H9 (cell line): ENCODE measurements around the gene IL1RL1. TPM values are rescaled to one million over a fixed set of nuclear protein-coding genes. Genes with fewer than 3 reads are reported as not detected.

Experiments used
- DNase-seq: peaks from one replicate; pipeline ENCODE4 v3.0.0-alpha.2; 2017
- H2AFZ ChIP-seq: one replicate; pipeline ENCODE4 v1.6.1; 2013; ENCODE audit warnings: mild to moderate bottlenecking, low read length, control low read depth, moderate library complexity
- H2AK5ac ChIP-seq: 2 replicates; pipeline ENCODE4 v1.6.1; 2013; ENCODE audit warnings: low read length, control low read depth, mixed read lengths; ENCODE audit not compliant: insufficient read length
- H2BK120ac ChIP-seq: one replicate; pipeline ENCODE4 v1.6.1; 2013; ENCODE audit warnings: low read depth, mild to moderate bottlenecking, low read length, control low read depth, inconsistent platforms; ENCODE audit not compliant: poor library complexity, severe bottlenecking
- H2BK12ac ChIP-seq: 2 replicates; pipeline ENCODE4 v1.6.1; 2013; ENCODE audit warnings: low read length, control low read depth, mixed read lengths, low read depth; ENCODE audit not compliant: insufficient read length
- H2BK15ac ChIP-seq: 2 replicates; pipeline ENCODE4 v1.6.1; 2013; ENCODE audit warnings: low read depth, low read length, control low read depth
- H2BK20ac ChIP-seq: one replicate; pipeline ENCODE4 v1.6.1; 2013; ENCODE audit warnings: low read depth, mild to moderate bottlenecking, low read length, control low read depth, inconsistent platforms; ENCODE audit not compliant: poor library complexity, severe bottlenecking
- H2BK5ac ChIP-seq: 2 replicates; pipeline ENCODE4 v1.6.1; 2013; ENCODE audit warnings: low read length, control low read depth, mixed read lengths; ENCODE audit not compliant: insufficient read length
- H3K14ac ChIP-seq: 2 replicates; pipeline ENCODE4 v1.6.1; 2013; ENCODE audit warnings: low read length, control low read depth; ENCODE audit not compliant: insufficient read depth
- H3K18ac ChIP-seq: 2 replicates; pipeline ENCODE4 v1.6.1; 2013; ENCODE audit warnings: low read depth, mild to moderate bottlenecking, mixed read lengths, low read length, control low read depth; ENCODE audit not compliant: insufficient read length
- H3K23ac ChIP-seq: 2 replicates; pipeline ENCODE4 v1.6.1; 2013; ENCODE audit warnings: low read length, control low read depth, mixed read lengths, low read depth; ENCODE audit not compliant: insufficient read length
- H3K23me2 ChIP-seq: 2 replicates; pipeline ENCODE4 v1.6.1; 2013; ENCODE audit warnings: low read depth, mild to moderate bottlenecking, mixed read lengths, low read length, control low read depth; ENCODE audit not compliant: insufficient read length, poor library complexity, severe bottlenecking
- H3K27ac ChIP-seq: 2 replicates; pipeline ENCODE4 v1.5.1; 2013; ENCODE audit warnings: low read length, control low read depth, mixed read lengths, low read depth; ENCODE audit not compliant: insufficient read length
- H3K27me3 ChIP-seq: 2 replicates; pipeline ENCODE4 v1.6.1; 2013; ENCODE audit warnings: low read length, control low read depth, inconsistent platforms; ENCODE audit not compliant: insufficient read depth
- H3K4ac ChIP-seq: 2 replicates; pipeline ENCODE4 v1.6.1; 2013; ENCODE audit warnings: low read depth, mild to moderate bottlenecking, control low read depth, inconsistent platforms, low read length, moderate library complexity
- H3K4me1 ChIP-seq: 2 replicates; pipeline ENCODE4 v1.6.1; 2013; ENCODE audit warnings: low read length, control low read depth, inconsistent platforms; ENCODE audit not compliant: insufficient read depth
- H3K4me2 ChIP-seq: 2 replicates; pipeline ENCODE4 v1.6.1; 2013; ENCODE audit warnings: low read length, control low read depth, mixed read lengths; ENCODE audit not compliant: insufficient read length, insufficient read depth
- H3K56ac ChIP-seq: 2 replicates; pipeline ENCODE4 v1.6.1; 2013; ENCODE audit warnings: low read depth, mild to moderate bottlenecking, mixed read lengths, low read length, control low read depth; ENCODE audit not compliant: insufficient read length
- H3K79me1 ChIP-seq: 2 replicates; pipeline ENCODE4 v1.6.1; 2013; ENCODE audit warnings: low read depth, mild to moderate bottlenecking, moderate library complexity, low read length, control low read depth, inconsistent platforms; ENCODE audit not compliant: insufficient read depth, poor library complexity, severe bottlenecking
- H3K79me2 ChIP-seq: 2 replicates; pipeline ENCODE4 v1.6.1; 2013; ENCODE audit warnings: low read length, control low read depth, inconsistent platforms; ENCODE audit not compliant: insufficient read depth
- H3K9ac ChIP-seq: 2 replicates; pipeline ENCODE4 v1.6.1; 2013; ENCODE audit warnings: low read length, control low read depth, mixed read lengths; ENCODE audit not compliant: insufficient read length; ENCODE audit errors: extremely low read depth
- H3K9me3 ChIP-seq: one replicate; pipeline ENCODE4 v1.6.1; 2013; ENCODE audit warnings: low read depth, low read length, inconsistent platforms; ENCODE audit not compliant: control insufficient read depth
- H3T11ph ChIP-seq: one replicate; pipeline ENCODE4 v1.6.1; 2013; ENCODE audit warnings: mild to moderate bottlenecking, low read length, control low read depth, inconsistent platforms
- H4K20me1 ChIP-seq: one replicate; pipeline ENCODE4 v1.6.1; 2013; ENCODE audit not compliant: control insufficient read depth, insufficient read length, insufficient read depth
- H4K5ac ChIP-seq: 2 replicates; pipeline ENCODE4 v1.6.1; 2013; ENCODE audit warnings: low read depth, mild to moderate bottlenecking, mixed read lengths, low read length, control low read depth; ENCODE audit not compliant: insufficient read length
- H4K8ac ChIP-seq: replicated peaks from 2 replicates; pipeline ENCODE4 v1.6.1; 2013; ENCODE audit warnings: low read length, control low read depth, mixed read lengths, low read depth; ENCODE audit not compliant: insufficient read length
- H4K91ac ChIP-seq: 2 replicates; pipeline ENCODE4 v1.6.1; 2013; ENCODE audit warnings: low read depth, mild to moderate bottlenecking, moderate library complexity, mixed read lengths, low read length, control low read depth; ENCODE audit not compliant: insufficient read length
- H3K27ac Mint-ChIP-seq, 3 experiments: 2 replicates in 2 of 3; 3 replicates in 1 of 3; pipeline ENCODE4 v1.8.0; 2020 to 2021; ENCODE audit warnings: mixed read lengths in 3 of 3, mild to moderate bottlenecking in 1 of 3, moderate library complexity in 1 of 3
- H3K27me3 Mint-ChIP-seq: 2 replicates; pipeline ENCODE4 v1.8.0; 2021; ENCODE audit warnings: low read depth, mild to moderate bottlenecking, moderate library complexity, mixed read lengths
- H3K36me3 Mint-ChIP-seq, 3 experiments: 2 replicates in 2 of 3; 3 replicates in 1 of 3; pipeline ENCODE4 v1.8.0; 2020 to 2021; ENCODE audit warnings: low read depth in 3 of 3, mixed read lengths in 3 of 3; ENCODE audit not compliant: insufficient read depth in 1 of 3
- H3K4me1 Mint-ChIP-seq, 2 experiments: 2 replicates each; pipeline ENCODE4 v1.8.0; 2020; ENCODE audit warnings: mixed read lengths in 2 of 2
- H3K4me3 Mint-ChIP-seq, 2 experiments: 2 replicates in 1 of 2; 3 replicates in 1 of 2; pipeline ENCODE4 v1.8.0; 2020 to 2021; ENCODE audit warnings: mild to moderate bottlenecking in 2 of 2, mixed read lengths in 2 of 2, moderate library complexity in 1 of 2
- H3K9me3 Mint-ChIP-seq, 2 experiments: 2 replicates in 1 of 2; 3 replicates in 1 of 2; pipeline ENCODE4 v1.8.0; 2020; ENCODE audit warnings: mild to moderate bottlenecking in 2 of 2, mixed read lengths in 2 of 2, moderate library complexity in 1 of 2
- WGBS: extraction: QIAGEN DNeasy Blood & Tissue Kit; methylation state at CpG from one replicate; pipeline ENCODE4 v1.1.7; 2013; ENCODE audit warnings: missing lambda C conversion rate, low lambda C conversion rate, mixed read lengths; ENCODE audit not compliant: insufficient read length; ENCODE audit errors: extremely low coverage; 5-methylcytosine and 5-hydroxymethylcytosine counted together
- total RNA-seq: library from RNA; stranded (reverse); gene quantifications from 2 replicates; pipeline ENCODE4 v1.2.1, GENCODE V29; 2021
- TF ChIP-seq, protein P1 (sequence below): fragments of 200-600 bp; sonication (generic); conservative IDR thresholded peaks from 3 replicates; pipeline ENCODE4 v1.8.0; 2021; ENCODE audit warnings: antibody characterized with exemption, mild to moderate bottlenecking

Gene IL1RL1
- total RNA-seq, 1 experiment from 2014 or later: not detected

GRCh38 chr2:102356381-102356712 lies 45.0 kb downstream of the IL1RL1 start:
- H3K36me3 Mint-ChIP-seq: no peaks in the 10 kb centered on the region
- Histone ChIP-seq H3K23me2 (no peaks in the 10 kb centered on the region), H3K9me3 (no peaks in the 10 kb centered on the region), H4K20me1 (no peaks in the 10 kb centered on the region), H3K14ac (no peak overlapping the region), H2BK15ac (no peak overlapping the region), H2BK20ac (no peak overlapping the region), H3K9ac (no peak overlapping the region), H3K4ac (no peak overlapping the region), H2AFZ (no peak overlapping the region), H4K91ac (no peak overlapping the region), H3K4me2 (peak overlapping the region; percentile 13), H2AK5ac (no peak overlapping the region), H3T11ph (no peak overlapping the region), H3K4me1 (no peaks in the 10 kb centered on the region), H2BK120ac (no peak overlapping the region), H4K8ac (no peak overlapping the region), H3K27me3 (no peaks in the 10 kb centered on the region; the same call in 1 of the 2 replicates), H3K23ac (no peak overlapping the region), H3K18ac (no peak overlapping the region), H3K56ac (no peak overlapping the region), H4K5ac (no peak overlapping the region), H2BK12ac (no peak overlapping the region), H3K27ac (no peak overlapping the region), H2BK5ac (no peak overlapping the region), H3K79me1 (no peaks in the 10 kb centered on the region), H3K79me2 (no peaks in the 10 kb centered on the region)
- no peak overlapping the region for H3K27ac Mint-ChIP-seq
- no peaks in the 10 kb centered on the region for H3K9me3 Mint-ChIP-seq
- TF ChIP-seq, protein P1, sequence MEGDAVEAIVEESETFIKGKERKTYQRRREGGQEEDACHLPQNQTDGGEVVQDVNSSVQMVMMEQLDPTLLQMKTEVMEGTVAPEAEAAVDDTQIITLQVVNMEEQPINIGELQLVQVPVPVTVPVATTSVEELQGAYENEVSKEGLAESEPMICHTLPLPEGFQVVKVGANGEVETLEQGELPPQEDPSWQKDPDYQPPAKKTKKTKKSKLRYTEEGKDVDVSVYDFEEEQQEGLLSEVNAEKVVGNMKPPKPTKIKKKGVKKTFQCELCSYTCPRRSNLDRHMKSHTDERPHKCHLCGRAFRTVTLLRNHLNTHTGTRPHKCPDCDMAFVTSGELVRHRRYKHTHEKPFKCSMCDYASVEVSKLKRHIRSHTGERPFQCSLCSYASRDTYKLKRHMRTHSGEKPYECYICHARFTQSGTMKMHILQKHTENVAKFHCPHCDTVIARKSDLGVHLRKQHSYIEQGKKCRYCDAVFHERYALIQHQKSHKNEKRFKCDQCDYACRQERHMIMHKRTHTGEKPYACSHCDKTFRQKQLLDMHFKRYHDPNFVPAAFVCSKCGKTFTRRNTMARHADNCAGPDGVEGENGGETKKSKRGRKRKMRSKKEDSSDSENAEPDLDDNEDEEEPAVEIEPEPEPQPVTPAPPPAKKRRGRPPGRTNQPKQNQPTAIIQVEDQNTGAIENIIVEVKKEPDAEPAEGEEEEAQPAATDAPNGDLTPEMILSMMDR: no peak
- H3K4me3 Mint-ChIP-seq: peak overlapping the region; percentile 67 to 87
- DNase-seq: no peak
- peaks cover 36% of the 10 kb centered on the region for H3K27me3 Mint-ChIP-seq
- peaks cover 6% of the 10 kb centered on the region in 2 experiments; a peak in 3 of 4 replicates for H3K4me1 Mint-ChIP-seq
- WGBS: no CpG with 5 or more reads among the region's 7 CpGs
